NCI-H1105 (cell line): ENCODE data around the gene CEP250.
"Not testable (repeated sequence)": the region's sequence is repeated elsewhere in the genome, so short reads cannot be mapped to it uniquely, and the experiment has no call there.

Experiments used
- DNase-seq: peaks from one replicate; lab custom pipeline; 2025; lab: John Stamatoyannopoulos, UW

The CEP250 gene

DNA sequence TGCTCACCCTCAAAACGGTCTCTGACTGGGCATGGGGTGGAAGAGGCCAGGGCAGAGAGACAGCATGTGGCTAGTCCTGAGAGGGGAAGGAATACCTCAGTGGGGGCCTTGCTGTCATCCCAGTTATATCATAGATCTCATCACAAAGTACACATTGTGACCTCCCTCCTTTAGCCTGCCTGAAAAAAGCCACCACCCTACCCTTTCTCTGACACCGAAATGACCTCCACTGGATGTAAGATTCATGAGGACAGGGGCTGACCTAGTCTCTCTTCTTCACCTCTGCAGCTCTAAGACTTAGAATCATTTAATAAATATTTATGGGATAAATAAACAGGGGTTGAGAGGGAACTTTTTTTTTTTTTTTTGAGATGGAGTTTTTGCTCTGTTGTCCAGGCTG lies 74.2 kb downstream of the CEP250 start, which contains the start of gene C20orf173:
Gene C20orf173, minus strand, starts transcription at position 101 of the 400 bp plus-strand sequence. CDS start 279 bp downstream, outside the sequence.
- no peak for DNase-seq

DNA sequence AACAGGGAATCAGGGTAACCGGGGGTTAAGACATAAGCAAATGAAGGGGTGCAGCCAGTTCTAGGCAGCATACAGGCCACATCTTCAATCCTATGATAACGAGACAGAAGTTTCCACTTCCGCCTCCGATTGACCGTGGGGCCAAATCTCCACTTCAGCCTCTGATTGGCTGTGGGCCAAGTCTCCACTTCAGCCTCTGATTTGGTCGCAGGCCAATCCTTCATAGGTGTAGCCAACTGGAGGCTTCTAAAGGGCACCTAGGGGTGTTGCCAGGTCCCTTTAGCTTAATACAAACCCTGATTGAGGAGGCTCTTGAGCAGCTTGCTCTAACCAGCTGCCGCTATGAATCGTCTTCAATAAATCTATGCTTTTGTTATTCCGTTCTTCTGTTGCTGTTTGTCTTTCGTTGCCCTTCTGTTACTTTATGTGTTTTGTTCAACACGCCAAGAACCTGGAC lies 84.4 kb downstream of the CEP250 start:
- DNase-seq, result peak; percentile 96

DNA sequence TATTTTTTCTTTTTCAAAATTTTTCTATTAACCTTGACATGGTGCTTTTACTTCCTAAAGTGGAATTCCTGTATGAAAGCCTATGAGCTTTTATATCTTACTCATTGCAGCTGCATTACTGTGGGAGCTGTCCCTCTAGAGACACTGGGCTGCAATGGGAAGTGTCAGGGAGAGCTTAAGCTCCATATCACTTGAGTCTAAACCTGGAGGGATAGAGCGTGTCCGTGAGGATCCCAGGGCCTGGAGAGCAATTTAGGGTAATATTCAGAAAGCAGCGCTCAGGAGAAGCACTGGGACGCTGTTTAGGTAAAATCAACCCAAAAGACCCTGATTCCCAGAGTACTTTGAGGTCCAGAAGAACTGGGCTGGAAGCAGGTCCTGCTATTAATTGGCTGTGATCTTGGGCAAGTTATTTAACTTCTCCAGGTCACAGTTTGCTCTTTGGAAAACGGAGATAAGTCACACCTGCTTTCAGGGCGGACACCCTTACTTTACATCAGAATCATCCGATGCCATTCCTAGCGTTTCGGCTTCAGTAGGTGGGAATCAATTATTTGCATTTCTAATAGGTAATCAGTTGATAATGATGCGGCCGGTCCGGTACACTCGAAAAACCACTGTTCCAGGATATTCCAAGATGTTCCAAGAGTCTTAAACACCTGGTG lies 85.9 kb downstream of the CEP250 start:
- no peak for DNase-seq

DNA sequence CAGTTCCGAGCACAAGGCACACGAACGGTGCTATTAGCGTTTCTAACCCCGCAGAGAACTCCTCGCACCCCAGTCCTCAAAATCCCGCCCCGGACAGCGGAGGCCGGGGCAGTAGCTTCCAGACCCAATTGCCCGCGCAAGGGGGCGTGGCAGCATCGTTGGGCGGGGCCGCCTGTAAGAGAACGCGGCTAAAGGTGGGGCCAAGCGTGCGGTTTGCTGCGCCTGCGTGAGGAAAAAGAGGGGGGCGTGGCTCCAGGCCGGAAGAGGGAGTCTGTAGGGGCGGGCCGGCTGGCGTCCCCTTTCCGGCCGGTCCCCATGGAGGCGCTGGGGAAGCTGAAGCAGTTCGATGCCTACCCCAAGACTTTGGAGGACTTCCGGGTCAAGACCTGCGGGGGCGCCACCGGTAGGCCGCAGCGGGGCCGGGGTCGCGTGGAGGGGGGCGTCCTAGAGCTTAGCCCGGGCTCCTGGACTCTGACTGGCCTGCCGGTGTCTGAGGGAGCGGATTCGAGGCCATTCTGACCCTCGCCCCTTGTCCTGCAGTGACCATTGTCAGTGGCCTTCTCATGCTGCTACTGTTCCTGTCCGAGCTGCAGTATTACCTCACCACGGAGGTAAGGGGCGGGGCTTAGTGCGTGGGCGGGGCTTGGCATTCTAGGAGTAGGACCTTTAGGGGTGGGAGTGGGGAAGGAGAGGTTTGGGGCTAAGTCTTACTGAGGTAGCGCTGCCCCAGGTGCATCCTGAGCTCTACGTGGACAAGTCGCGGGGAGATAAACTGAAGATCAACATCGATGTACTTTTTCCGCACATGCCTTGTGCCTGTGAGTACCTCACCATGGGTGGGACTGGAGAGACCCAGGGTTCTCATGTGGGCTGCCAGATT lies 86.6 kb downstream of the CEP250 start, which contains the start of gene ERGIC3:
Gene ERGIC3, plus strand, starts transcription at position 296 of the 880 bp plus-strand sequence. Its CDS starts 20 bp downstream, at position 316.
- peak; percentile 97 for DNase-seq

DNA sequence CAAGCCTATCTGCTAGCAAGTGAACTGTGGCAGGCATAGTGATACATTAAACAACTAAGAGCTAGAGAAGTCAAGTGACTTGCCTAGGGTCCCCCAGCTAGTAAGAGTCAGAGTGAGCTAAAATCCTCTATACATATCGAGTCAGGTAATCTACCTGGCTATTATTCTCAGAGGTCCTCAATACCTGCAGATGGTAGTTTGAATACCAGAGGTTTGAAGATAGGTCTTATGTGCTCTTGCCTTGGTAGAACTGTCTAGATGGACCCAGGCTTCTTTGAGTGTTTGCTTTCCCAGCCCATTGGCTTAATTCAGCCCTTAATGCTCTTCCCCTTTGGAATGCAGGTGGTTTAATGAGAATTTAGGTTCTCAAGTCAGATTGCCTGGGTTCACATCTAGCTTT lies 87.6 kb downstream of the CEP250 start:
- DNase-seq, result no peak

DNA sequence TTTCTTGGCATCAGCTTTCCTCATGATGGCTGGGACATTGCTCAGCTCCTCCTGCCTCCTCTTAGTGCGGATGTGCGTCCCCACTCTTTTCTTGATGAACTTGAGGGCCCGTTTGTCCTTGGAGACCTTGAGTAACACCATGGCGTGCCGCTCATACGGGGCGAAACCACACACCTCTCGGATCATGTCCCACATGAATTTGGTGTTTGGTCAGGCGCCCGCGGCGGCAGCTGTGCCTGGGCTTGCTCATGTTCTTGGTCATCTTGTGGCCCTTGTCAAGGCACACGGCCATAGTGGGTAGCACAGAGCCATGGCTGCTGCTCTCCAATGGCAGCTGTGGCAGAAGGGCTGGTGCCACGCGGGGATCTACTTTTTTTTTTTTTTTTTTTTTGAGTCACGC lies 89.0 kb downstream of the CEP250 start:
- no peak for DNase-seq

- DNase-seq, result not testable (repeated sequence)
Observed at GRCh38 chr20:35544941-35545340, 89.5 kb downstream of the CEP250 start.

DNA sequence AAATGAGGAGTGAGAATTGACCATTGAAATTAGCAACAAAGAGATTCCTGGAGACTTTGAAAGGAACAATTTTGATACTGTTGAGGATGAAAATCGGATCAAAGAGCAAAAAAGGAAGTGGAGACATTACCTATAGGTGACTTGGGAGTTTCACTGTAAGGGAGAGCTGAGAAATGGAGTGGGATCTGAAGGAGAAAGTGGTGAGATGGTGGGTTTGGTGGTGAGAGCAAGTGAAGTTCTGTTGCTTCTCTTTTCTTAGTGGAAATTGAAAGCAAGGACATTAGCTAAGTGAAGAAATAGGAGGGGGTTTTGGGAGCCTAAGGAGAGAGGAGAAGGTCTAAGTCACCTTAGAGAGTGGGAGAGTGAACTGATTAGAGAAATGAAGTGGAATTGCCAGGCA lies 90.7 kb downstream of the CEP250 start:
- DNase-seq, result no peak

DNA sequence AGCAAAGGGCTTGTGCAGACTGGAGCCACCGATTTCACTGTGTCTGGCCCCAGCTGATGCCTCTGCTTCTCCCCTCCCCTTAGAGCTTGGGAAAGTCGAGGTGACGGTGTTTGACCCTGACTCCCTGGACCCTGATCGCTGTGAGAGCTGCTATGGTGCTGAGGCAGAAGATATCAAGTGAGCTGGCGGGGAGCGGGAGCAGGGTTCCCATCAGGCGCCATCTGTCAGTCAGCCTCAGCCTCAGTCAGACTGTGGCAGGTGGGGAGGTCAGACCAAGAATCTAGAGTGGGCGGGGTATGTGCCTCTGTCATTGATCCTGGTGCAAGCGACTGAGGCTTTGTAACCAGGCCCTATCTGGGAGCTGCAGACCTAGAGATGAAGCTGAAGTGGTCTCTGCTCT lies 91.9 kb downstream of the CEP250 start:
- no peak for DNase-seq

DNA sequence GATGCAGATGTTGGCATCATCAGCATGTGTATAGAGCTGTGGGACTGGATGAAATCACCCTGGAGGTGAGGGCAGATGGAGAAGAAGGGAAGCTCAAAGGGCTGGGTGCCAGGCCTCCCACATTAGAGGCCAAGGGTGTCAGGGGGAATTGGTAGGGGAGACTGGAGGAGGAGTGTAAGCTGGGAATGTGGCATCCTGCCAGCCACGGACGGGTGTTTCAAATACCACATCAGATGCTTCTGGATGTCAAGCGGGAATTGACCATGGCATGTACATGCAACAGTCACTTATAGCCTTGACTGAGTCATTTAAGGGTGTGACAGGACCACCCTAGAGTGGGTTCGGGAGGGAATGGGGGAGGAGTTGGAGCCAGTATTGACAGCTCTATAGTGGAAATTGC lies 96.1 kb downstream of the CEP250 start:
- DNase-seq, result no peak

- no peak for DNase-seq
Observed at GRCh38 chr20:35552914-35553313, 97.5 kb downstream of the CEP250 start.

DNA sequence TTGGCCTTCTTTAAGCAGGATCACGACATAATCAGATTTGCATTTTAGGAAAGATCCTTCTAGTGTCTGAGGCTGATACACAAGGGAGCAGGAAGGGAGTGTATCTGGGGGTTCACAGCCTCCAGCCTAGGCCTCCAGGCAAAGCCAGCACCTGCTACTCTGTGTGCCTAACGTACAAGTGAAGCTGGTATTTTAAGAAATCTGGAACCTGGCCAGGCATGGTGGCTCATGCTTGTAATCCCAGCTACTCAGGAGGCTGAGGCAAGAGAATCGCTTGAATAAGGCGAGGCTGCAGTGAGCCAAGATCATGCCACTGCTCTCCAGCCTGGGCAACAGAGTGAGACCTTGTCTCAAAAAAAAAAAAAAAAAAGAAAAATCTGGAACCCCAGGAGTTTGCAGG lies 100.1 kb downstream of the CEP250 start:
- not testable (repeated sequence) for DNase-seq

DNA sequence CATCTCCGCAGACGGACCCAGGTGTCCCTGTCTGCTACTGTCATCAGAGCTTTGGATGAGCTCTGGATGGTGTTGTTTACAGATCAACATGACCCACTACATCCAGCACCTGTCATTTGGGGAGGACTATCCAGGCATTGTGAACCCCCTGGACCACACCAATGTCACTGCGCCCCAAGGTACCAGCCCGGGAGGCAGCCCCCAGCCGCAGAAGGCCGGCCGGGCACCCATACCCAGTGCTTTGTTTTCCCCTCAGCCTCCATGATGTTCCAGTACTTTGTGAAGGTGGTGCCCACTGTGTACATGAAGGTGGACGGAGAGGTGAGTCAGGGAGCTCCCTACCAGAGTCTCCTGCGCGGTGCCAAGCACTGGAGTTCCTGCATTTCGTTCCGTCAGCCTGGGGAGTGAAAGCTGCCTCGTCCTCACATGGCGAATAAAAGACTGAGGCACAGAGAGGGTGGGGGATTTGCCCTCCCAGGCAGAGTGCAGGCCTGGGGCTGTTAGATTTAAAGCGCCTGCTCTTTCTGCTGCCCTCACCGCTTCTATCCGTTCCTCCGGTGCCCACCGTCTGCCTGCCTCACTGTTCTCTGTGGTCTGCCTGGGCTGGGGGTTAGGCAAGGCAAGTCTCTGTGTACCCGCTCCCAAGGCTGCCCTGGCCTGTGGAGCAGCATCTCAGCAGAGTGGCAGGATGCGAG lies 100.7 kb downstream of the CEP250 start:
- no peak for DNase-seq

DNA sequence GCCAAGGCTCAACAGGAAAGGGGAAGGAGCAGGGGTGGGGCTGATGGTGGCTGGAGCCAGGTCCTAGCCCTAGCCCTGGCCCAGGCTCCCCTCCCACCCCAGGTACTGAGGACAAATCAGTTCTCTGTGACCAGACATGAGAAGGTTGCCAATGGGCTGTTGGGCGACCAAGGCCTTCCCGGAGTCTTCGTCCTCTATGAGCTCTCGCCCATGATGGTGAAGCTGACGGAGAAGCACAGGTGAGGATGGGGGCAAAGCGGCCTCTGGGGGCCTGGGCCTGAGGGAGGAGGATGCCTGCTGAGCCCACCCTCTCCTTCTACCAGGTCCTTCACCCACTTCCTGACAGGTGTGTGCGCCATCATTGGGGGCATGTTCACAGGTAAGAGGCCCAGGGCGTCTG lies 101.5 kb downstream of the CEP250 start:
- no peak for DNase-seq

- no peak for DNase-seq
Observed at GRCh38 chr20:35558451-35558850, 103.1 kb downstream of the CEP250 start.

GRCh38 chr20:35559042-35559693 lies 103.8 kb downstream of the CEP250 start:
- DNase-seq, result no peak

DNA sequence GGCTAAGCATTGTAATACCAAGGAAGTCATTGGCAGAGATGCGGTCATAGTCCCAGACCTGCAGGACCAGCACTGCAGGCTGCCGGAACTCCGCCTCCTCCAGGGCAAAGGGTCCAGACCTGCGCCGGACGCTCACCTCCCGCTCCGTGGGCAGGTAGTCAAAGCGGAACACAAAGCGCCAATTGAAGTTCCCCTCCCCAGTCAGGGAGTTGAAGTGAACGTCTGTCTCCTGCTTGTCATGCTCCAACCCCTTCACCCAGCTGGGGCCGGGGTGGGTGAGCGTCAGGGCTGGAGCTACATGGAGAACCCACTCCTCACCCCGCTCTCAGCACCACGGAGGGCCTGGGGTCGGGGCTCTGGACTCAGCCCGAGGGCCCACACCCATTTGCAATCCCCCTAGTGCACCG lies 104.7 kb downstream of the CEP250 start:
- DNase-seq, result no peak

DNA sequence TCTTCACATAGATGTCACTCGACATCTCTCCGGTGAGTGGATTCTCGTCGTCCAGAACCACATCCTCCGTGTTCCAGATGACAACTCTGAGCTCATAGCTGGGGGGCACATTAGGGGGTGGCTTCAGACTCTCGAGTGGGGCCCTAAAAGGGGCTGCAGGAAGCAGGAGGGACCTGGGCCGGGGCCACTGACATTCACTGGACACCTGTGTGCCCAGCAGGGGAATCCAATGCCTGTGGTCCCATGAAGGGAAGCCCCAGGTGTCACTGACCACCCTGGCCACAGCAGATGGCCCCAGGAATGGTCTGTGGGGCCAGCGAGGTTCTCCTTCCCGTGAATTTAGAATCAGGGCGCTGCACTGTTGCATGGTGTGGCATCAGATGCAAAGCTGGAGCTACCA lies 105.1 kb downstream of the CEP250 start:
- no peak for DNase-seq

DNA sequence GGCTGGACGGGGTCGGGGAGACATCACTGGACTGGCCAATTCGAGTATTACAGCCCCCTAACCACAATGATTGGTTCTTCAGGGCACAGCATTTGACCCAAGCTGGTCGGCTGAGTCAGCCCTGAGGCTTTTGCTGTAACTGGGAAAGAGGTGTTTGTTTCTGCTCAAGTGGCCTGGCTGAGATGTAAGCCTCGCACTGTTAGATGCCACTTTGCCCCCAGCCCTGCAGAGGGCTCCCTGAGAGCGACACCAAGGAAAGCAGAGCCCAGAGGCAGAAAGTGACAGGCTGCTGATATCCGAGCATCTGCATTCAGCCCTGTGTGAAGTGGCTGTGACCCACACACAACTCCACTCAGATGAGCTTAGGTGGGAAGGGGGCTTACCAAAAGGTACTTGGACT lies 105.9 kb downstream of the CEP250 start:
- peak; percentile 77 for DNase-seq

- DNase-seq, result no peak
Observed at GRCh38 chr20:35561671-35562070, 106.3 kb downstream of the CEP250 start.

- DNase-seq, result no peak
Observed at GRCh38 chr20:35562541-35563110, 107.2 kb downstream of the CEP250 start.

DNA sequence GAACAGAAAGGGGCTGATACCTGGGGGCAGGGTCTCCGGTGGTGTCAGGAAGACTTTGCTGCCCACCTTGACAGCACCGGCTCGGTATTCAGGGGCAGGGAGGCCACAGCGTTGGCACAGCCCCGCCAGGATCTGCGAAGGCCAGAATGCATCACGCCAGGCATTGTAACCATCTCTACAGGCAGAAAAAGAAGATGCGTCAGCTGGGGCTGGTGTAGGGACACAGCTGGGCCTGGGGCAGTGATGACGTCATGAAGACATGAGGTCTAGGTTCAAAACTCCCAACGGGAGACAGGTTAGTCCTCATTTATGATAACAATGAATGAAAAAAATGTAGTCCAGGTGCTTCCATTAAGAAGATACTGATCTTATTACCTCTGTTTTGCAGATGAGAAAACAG lies 108.4 kb downstream of the CEP250 start:
- DNase-seq, result no peak
